ENCODE results near the gene ALPK1. TPM values are rescaled to one million over a fixed set of nuclear protein-coding genes. Genes with fewer than 3 reads are reported as not detected.

The ALPK1 gene
- total and polyA plus RNA-seq, 2 experiments from 2014 or later = 0.10 to 0.49 TPM

DNA sequence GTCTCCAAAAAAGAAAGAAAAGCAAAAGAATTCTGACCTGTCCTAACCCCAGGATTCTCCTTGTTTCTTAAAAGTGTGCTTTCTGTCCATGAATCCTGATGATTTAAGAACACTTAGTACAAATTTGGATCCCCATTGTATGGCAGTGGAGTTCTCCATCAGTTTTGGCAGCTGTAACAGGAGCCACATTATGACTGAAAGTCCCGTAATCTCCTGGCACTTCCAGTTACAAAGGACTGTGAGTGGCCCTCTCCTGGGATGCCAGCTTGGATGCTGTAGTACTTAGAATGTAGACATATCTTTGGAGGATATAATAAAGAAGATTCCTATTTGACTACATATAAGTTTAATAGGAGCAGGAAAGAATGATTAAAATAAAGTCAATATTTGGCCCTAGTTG, 44.9 kb upstream of the ALPK1 start:
- peaks cover 29% of the 10 kb centered on the region for H3K4me1 Mint-ChIP-seq
- no peak overlapping the region for H3K4me2 ChIP-seq
- no peaks in the 10 kb centered on the region for H3K27me3 ChIP-seq (ENCODE audit: insufficient read depth)
- H2AFZ ChIP-seq = no peak overlapping the region
- peaks cover 59% of the 10 kb centered on the region for H3K79me2 ChIP-seq (replicated peaks; ENCODE audit: insufficient read depth)
- H3K9me2 ChIP-seq (ENCODE audit: insufficient read depth) = no peaks in the 10 kb centered on the region
- H3K4me1 ChIP-seq (ENCODE audit: insufficient read depth) = peaks cover 18% of the 10 kb centered on the region
- H3K36me3 ChIP-seq (ENCODE audit: insufficient read depth) = no peaks in the 10 kb centered on the region
- no peak overlapping the region for H3K4me3 Mint-ChIP-seq
- ATAC-seq (no peak), DNase-seq (ENCODE audit: low spot score) (no peak)
- no peaks in the 10 kb centered on the region for H3F3A ChIP-seq (replicated peaks; ENCODE audit: low read depth)
- no peaks in the 10 kb centered on the region; the same call in 1 of the 2 replicates for H4K20me1 ChIP-seq (replicated peaks; ENCODE audit: insufficient read depth)
- no peaks in the 10 kb centered on the region for H3K9me3 Mint-ChIP-seq
- no peak overlapping the region for H3K4me3 ChIP-seq
- no peaks in the 10 kb centered on the region for H3K27me3 Mint-ChIP-seq (ENCODE audit: insufficient read depth, low read depth, poor library complexity)
- TF ChIP-seq JUNB (IDR thresholded peaks at IDR 0.05; ENCODE audit: unreplicated experiment) (no peak), CREB1 (CRISPR knock-in tag; IDR thresholded peaks at IDR 0.05; ENCODE audit: low read depth) (no peak), EZH2phosphoT487 (IDR thresholded peaks at IDR 0.05; ENCODE audit: unreplicated experiment) (no peak), CTCF (conservative IDR thresholded peaks at IDR 0.05; ENCODE audit: low read depth in 2 of 2) (no peak), EZH2 (IDR thresholded peaks at IDR 0.05; ENCODE audit: low read depth, unreplicated experiment) (no peak), ETS1 (IDR thresholded peaks at IDR 0.05) (no peak), REST (IDR thresholded peaks at IDR 0.05; ENCODE audit: unreplicated experiment) (no peak), POLR2AphosphoS5 (IDR thresholded peaks at IDR 0.05; ENCODE audit: low read depth) (no peak), ZNF114 (CRISPR knock-in tag; IDR thresholded peaks at IDR 0.05) (no peak), NANOG (IDR thresholded peaks at IDR 0.05; ENCODE audit: borderline replicate concordance) (no peak), STAT1 (IDR thresholded peaks at IDR 0.05; ENCODE audit: unreplicated experiment) (no peak), ZNF331 (CRISPR knock-in tag; IDR thresholded peaks at IDR 0.05; ENCODE audit: low read depth) (no peak)
- TF ChIP-seq, protein P1, sequence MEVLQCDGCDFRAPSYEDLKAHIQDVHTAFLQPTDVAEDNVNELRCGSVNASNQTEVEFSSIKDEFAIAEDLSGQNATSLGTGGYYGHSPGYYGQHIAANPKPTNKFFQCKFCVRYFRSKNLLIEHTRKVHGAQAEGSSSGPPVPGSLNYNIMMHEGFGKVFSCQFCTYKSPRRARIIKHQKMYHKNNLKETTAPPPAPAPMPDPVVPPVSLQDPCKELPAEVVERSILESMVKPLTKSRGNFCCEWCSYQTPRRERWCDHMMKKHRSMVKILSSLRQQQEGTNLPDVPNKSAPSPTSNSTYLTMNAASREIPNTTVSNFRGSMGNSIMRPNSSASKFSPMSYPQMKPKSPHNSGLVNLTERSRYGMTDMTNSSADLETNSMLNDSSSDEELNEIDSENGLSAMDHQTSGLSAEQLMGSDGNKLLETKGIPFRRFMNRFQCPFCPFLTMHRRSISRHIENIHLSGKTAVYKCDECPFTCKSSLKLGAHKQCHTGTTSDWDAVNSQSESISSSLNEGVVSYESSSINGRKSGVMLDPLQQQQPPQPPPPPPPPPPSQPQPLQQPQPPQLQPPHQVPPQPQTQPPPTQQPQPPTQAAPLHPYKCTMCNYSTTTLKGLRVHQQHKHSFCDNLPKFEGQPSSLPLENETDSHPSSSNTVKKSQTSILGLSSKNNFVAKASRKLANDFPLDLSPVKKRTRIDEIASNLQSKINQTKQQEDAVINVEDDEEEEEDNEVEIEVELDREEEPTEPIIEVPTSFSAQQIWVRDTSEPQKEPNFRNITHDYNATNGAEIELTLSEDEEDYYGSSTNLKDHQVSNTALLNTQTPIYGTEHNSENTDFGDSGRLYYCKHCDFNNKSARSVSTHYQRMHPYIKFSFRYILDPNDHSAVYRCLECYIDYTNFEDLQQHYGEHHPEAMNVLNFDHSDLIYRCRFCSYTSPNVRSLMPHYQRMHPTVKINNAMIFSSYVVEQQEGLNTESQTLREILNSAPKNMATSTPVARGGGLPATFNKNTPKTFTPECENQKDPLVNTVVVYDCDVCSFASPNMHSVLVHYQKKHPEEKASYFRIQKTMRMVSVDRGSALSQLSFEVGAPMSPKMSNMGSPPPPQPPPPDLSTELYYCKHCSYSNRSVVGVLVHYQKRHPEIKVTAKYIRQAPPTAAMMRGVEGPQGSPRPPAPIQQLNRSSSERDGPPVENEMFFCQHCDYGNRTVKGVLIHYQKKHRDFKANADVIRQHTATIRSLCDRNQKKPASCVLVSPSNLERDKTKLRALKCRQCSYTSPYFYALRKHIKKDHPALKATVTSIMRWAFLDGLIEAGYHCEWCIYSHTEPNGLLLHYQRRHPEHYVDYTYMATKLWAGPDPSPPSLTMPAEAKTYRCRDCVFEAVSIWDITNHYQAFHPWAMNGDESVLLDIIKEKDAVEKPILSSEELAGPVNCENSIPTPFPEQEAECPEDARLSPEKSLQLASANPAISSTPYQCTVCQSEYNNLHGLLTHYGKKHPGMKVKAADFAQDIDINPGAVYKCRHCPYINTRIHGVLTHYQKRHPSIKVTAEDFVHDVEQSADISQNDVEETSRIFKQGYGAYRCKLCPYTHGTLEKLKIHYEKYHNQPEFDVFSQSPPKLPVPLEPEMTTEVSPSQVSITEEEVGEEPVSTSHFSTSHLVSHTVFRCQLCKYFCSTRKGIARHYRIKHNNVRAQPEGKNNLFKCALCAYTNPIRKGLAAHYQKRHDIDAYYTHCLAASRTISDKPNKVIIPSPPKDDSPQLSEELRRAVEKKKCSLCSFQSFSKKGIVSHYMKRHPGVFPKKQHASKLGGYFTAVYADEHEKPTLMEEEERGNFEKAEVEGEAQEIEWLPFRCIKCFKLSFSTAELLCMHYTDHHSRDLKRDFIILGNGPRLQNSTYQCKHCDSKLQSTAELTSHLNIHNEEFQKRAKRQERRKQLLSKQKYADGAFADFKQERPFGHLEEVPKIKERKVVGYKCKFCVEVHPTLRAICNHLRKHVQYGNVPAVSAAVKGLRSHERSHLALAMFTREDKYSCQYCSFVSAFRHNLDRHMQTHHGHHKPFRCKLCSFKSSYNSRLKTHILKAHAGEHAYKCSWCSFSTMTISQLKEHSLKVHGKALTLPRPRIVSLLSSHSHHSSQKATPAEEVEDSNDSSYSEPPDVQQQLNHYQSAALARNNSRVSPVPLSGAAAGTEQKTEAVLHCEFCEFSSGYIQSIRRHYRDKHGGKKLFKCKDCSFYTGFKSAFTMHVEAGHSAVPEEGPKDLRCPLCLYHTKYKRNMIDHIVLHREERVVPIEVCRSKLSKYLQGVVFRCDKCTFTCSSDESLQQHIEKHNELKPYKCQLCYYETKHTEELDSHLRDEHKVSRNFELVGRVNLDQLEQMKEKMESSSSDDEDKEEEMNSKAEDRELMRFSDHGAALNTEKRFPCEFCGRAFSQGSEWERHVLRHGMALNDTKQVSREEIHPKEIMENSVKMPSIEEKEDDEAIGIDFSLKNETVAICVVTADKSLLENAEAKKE (CRISPR knock-in tag; IDR thresholded peaks at IDR 0.05) = no peak
- no peak overlapping the region for H3K27ac Mint-ChIP-seq
- no peak overlapping the region for H3K27ac ChIP-seq (ENCODE audit: low read depth)
- peaks cover 5% of the 10 kb centered on the region; the same call in 2 of the 3 replicates for H3K36me3 Mint-ChIP-seq (ENCODE audit: low read depth)

Measured in GM23338 (cell line).